SK-N-DZ (cell line): Measurements from ENCODE around the gene LRRC59.

Experiments used
- DNase-seq: peaks from one replicate; pipeline ENCODE4 v3.0.0-alpha.2; 2015; ENCODE audit warnings: low spot score

LRRC59 gene

GRCh38 chr17:50361561-50362480 lies 35.5 kb downstream of the LRRC59 start:
- DNase-seq, result peak; percentile 61

- DNase-seq, result no peak
These were observed 36.7 kb downstream of the LRRC59 start for GRCh38 chr17:50360486-50361115.

GRCh38 chr17:50359998-50360461 lies 37.3 kb downstream of the LRRC59 start:
- DNase-seq, result no peak

GRCh38 chr17:50359005-50359699 lies 38.2 kb downstream of the LRRC59 start:
- DNase-seq, result no peak

GRCh38 chr17:50358177-50358576 lies 39.1 kb downstream of the LRRC59 start:
- no peak for DNase-seq

GRCh38 chr17:50356892-50357510 lies 40.3 kb downstream of the LRRC59 start:
- no peak for DNase-seq

GRCh38 chr17:50356418-50356817 lies 40.9 kb downstream of the LRRC59 start:
- DNase-seq, result no peak

GRCh38 chr17:50355701-50356341 lies 41.5 kb downstream of the LRRC59 start:
- DNase-seq, result no peak

GRCh38 chr17:50355336-50355700 lies 42.0 kb downstream of the LRRC59 start:
- DNase-seq, result no peak

GRCh38 chr17:50354776-50355175 lies 42.5 kb downstream of the LRRC59 start:
- no peak for DNase-seq

- no peak for DNase-seq
These were observed 43.1 kb downstream of the LRRC59 start for GRCh38 chr17:50354198-50354597.

GRCh38 chr17:50353600-50354195 lies 43.6 kb downstream of the LRRC59 start:
- no peak for DNase-seq

GRCh38 chr17:50352693-50353599 lies 44.4 kb downstream of the LRRC59 start:
- no peak for DNase-seq

- no peak for DNase-seq
These were observed 45.1 kb downstream of the LRRC59 start for GRCh38 chr17:50352072-50352692.

- no peak for DNase-seq
These were observed 46.6 kb downstream of the LRRC59 start for GRCh38 chr17:50350733-50351132.

- no peak for DNase-seq
These were observed 48.1 kb downstream of the LRRC59 start for GRCh38 chr17:50349243-50349600.

- no peak for DNase-seq
These were observed 48.6 kb downstream of the LRRC59 start for GRCh38 chr17:50348522-50349242.

GRCh38 chr17:50347894-50348291 lies 49.4 kb downstream of the LRRC59 start:
- no peak for DNase-seq
